GM12878 (cell line): ENCODE results near the gene POLDIP3. TPM values are rescaled to one million over a fixed set of nuclear protein-coding genes. Genes with fewer than 3 reads are reported as not detected.
A peak's percentile ranks its signal among the peaks of the same experiment; 100 is the strongest.

Source experiments
- DPF2 ChIP-seq: fragments of 450-650 bp; IDR thresholded peaks from 2 replicates; pipeline ENCODE4 v1.6.1; 2017; ENCODE audit warnings: mild to moderate bottlenecking
- ESRRA ChIP-seq: IDR thresholded peaks from 2 replicates; pipeline ENCODE4 v1.6.1; 2012; ENCODE audit warnings: mild to moderate bottlenecking, low read length, improper control_type of control experiment
- FOXK2 ChIP-seq: fragments of 450-650 bp; IDR thresholded peaks from 2 replicates; pipeline ENCODE4 v1.6.1; 2017; ENCODE audit warnings: mild to moderate bottlenecking, moderate library complexity
- KLF5 ChIP-seq: fragments of 450-650 bp; IDR thresholded peaks from 2 replicates; pipeline ENCODE4 v1.6.1; 2014; ENCODE audit warnings: mild to moderate bottlenecking; ENCODE audit not compliant: partially characterized antibody
- MEF2A ChIP-seq: IDR thresholded peaks from 2 replicates; pipeline ENCODE4 v1.6.1; 2011; ENCODE audit warnings: low read depth, mild to moderate bottlenecking, low read length, moderate library complexity; ENCODE audit not compliant: insufficient read depth
- NFYB ChIP-seq: IDR thresholded peaks from 2 replicates; pipeline ENCODE4 v1.6.1; 2011; ENCODE audit warnings: low read depth, mild to moderate bottlenecking, low read length, improper control_type of control experiment, moderate library complexity; ENCODE audit not compliant: insufficient read depth
- POLR2AphosphoS2 ChIP-seq: IDR thresholded peaks from 2 replicates; pipeline ENCODE4 v1.6.1; 2011; ENCODE audit warnings: low read depth, mild to moderate bottlenecking, low read length, improper control_type of control experiment, moderate library complexity
- RBBP5 ChIP-seq: fragments of 200-600 bp; sonication (generic); conservative IDR thresholded peaks from 2 replicates; pipeline ENCODE4 v1.6.1; 2016
- RFX5 ChIP-seq: IDR thresholded peaks from 2 replicates; pipeline ENCODE4 v1.6.1; 2011; ENCODE audit warnings: low read depth, low read length, improper control_type of control experiment
- SMAD1 ChIP-seq: fragments of 450-650 bp; IDR thresholded peaks from 2 replicates; pipeline ENCODE4 v1.6.1; 2018; ENCODE audit warnings: mild to moderate bottlenecking, low read depth; ENCODE audit not compliant: partially characterized antibody
- SMAD5 ChIP-seq: IDR thresholded peaks from 2 replicates; pipeline ENCODE4 v1.6.1; 2016; ENCODE audit warnings: antibody characterized with exemption, low read depth
- ZBED1 ChIP-seq: IDR thresholded peaks from 2 replicates; pipeline ENCODE4 v1.6.1; 2016; ENCODE audit warnings: borderline replicate concordance
- polyA plus RNA-seq, 11 experiments: library from polyadenylated mRNA; depleted of rRNA in 4 of 11; unstranded in 6 of 11; stranded (reverse) in 5 of 11; fragments of >200 nt; fragmentation: Nextera tagmentation in 4 of 11; fragmentation: Illumina TruSeq in 1 of 11; extraction: Ambion mirVana in 4 of 11; extraction: Trizol in 1 of 11; gene quantifications; 1 replicate in 1 of 11; 2 replicates in 10 of 11; pipeline versions ENCODE4 v1.2.1 to v1.2.3, GENCODE V29; 2011 to 2016; ENCODE audit warnings: inconsistent platforms in 2 of 11, missing spikeins in 2 of 11, low read depth in 1 of 11
- total RNA-seq, 4 experiments: library from RNA; depleted of rRNA in 3 of 4; stranded (reverse); fragments of >200 nt in 3 of 4; fragmentation: Illumina TruSeq in 1 of 4; extraction: Trizol in 1 of 4; gene quantifications; 2 replicates each; pipeline versions ENCODE4 v1.2.1 to v1.2.3, GENCODE V29; 2013 to 2021
- TF ChIP-seq, protein P1 (sequence below): fragments of 450-650 bp; IDR thresholded peaks from 2 replicates; pipeline ENCODE4 v1.6.1; 2018; ENCODE audit warnings: mild to moderate bottlenecking, low read depth, moderate library complexity; ENCODE audit not compliant: partially characterized antibody
- TF ChIP-seq, protein P2 (sequence below): fragments of 450-650 bp; formaldehyde crosslinking; IDR thresholded peaks from 2 replicates; pipeline ENCODE4 v1.4.0; 2022; ENCODE audit warnings: mild to moderate bottlenecking, moderate library complexity
- TF ChIP-seq, protein P3 (sequence below): fragments of 450-650 bp; IDR thresholded peaks from 2 replicates; pipeline ENCODE4 v1.6.1; 2017; ENCODE audit warnings: low read depth, mild to moderate bottlenecking, moderate library complexity
- TF ChIP-seq, protein P4 (sequence below): IDR thresholded peaks from 2 replicates; pipeline ENCODE4 v1.6.1; 2011; ENCODE audit warnings: low read depth, mild to moderate bottlenecking, low read length, moderate library complexity, borderline replicate concordance; ENCODE audit errors: extremely low read depth
- TF ChIP-seq, protein P5 (sequence below): IDR thresholded peaks from 2 replicates; pipeline ENCODE4 v1.6.1; 2011; ENCODE audit warnings: borderline replicate concordance, low read depth, mild to moderate bottlenecking, moderate library complexity, low read length; ENCODE audit not compliant: insufficient read depth, poor library complexity, severe bottlenecking
- TF ChIP-seq, protein P6 (sequence below): IDR thresholded peaks from 2 replicates; pipeline ENCODE4 v1.6.1; 2011; ENCODE audit warnings: mild to moderate bottlenecking, low read depth, low read length, moderate library complexity; ENCODE audit not compliant: insufficient replicate concordance

POLDIP3 gene
- total and polyA plus RNA-seq, 10 of the 15 experiments (the other 5 are each of a cell fraction or from before 2014, with no cell fraction given), result 14.8 to 60.2 (median 49.5) TPM

DNA sequence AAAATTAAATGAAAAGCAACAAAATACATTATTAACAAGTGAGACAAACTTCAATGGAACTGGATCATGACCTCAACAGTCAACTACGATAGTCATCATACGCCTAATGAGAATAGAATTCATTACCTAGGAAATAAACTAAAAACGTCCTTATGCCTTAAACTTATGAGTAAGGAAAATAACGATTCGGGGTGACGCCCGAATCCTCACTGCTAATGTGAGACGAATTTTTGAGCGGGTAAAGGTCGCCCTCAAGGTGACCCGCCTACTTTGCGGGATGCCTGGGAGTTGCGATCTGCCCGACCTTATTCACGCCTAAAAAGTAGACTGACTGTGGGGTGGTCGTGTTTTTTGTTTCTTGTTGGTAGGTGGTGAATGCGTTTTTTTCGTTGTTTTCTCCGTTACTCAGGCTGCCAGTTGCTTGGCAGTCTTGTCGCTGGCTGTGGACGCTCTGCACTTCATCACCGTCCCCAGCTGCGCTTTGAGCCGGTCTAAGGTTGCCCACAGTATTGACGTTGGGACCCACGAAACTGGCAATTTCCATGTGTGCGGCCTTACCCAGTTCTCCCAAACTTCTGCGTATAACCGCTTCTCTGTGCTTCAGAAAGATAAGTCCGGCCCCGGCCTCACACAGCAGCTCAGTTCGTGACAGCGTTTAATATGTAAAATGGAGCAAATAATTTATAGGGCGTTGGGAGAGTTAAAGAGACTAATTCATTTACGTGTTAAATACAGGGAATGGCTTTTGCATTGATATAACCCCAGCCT is 593 bp upstream of the POLDIP3 start (continued):
- TF ChIP-seq, protein P1, sequence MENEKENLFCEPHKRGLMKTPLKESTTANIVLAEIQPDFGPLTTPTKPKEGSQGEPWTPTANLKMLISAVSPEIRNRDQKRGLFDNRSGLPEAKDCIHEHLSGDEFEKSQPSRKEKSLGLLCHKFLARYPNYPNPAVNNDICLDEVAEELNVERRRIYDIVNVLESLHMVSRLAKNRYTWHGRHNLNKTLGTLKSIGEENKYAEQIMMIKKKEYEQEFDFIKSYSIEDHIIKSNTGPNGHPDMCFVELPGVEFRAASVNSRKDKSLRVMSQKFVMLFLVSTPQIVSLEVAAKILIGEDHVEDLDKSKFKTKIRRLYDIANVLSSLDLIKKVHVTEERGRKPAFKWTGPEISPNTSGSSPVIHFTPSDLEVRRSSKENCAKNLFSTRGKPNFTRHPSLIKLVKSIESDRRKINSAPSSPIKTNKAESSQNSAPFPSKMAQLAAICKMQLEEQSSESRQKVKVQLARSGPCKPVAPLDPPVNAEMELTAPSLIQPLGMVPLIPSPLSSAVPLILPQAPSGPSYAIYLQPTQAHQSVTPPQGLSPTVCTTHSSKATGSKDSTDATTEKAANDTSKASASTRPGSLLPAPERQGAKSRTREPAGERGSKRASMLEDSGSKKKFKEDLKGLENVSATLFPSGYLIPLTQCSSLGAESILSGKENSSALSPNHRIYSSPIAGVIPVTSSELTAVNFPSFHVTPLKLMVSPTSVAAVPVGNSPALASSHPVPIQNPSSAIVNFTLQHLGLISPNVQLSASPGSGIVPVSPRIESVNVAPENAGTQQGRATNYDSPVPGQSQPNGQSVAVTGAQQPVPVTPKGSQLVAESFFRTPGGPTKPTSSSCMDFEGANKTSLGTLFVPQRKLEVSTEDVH, result peak; percentile 30
- TF ChIP-seq MEF2A (peak; percentile 83), SMAD5 (peak; percentile 100), KLF5 (peak; percentile 96), ESRRA (peak; percentile 97), SMAD1 (peak; percentile 100), POLR2AphosphoS2 (peak; percentile 100), DPF2 (peak; percentile 90), FOXK2 (peak; percentile 72), RFX5 (no peak), RBBP5 (no peak), ZBED1 (peak; percentile 100), NFYB (no peak)
- TF ChIP-seq, protein P2, sequence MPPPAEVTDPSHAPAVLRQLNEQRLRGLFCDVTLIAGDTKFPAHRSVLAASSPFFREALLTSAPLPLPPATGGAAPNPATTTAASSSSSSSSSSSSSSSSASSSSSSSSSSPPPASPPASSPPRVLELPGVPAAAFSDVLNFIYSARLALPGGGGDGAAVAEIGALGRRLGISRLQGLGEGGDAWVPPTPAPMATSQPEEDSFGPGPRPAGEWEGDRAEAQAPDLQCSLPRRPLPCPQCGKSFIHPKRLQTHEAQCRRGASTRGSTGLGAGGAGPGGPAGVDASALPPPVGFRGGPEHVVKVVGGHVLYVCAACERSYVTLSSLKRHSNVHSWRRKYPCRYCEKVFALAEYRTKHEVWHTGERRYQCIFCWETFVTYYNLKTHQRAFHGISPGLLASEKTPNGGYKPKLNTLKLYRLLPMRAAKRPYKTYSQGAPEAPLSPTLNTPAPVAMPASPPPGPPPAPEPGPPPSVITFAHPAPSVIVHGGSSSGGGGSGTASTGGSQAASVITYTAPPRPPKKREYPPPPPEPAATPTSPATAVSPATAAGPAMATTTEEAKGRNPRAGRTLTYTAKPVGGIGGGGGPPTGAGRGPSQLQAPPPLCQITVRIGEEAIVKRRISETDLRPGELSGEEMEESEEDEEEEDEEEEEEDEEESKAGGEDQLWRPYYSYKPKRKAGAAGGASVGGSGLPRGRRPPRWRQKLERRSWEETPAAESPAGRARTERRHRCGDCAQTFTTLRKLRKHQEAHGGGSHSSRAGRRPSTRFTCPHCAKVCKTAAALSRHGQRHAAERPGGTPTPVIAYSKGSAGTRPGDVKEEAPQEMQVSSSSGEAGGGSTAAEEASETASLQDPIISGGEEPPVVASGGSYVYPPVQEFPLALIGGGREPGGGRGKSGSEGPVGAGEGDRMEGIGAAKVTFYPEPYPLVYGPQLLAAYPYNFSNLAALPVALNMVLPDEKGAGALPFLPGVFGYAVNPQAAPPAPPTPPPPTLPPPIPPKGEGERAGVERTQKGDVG (CRISPR knock-in tag), result peak; percentile 98
- TF ChIP-seq, protein P3, sequence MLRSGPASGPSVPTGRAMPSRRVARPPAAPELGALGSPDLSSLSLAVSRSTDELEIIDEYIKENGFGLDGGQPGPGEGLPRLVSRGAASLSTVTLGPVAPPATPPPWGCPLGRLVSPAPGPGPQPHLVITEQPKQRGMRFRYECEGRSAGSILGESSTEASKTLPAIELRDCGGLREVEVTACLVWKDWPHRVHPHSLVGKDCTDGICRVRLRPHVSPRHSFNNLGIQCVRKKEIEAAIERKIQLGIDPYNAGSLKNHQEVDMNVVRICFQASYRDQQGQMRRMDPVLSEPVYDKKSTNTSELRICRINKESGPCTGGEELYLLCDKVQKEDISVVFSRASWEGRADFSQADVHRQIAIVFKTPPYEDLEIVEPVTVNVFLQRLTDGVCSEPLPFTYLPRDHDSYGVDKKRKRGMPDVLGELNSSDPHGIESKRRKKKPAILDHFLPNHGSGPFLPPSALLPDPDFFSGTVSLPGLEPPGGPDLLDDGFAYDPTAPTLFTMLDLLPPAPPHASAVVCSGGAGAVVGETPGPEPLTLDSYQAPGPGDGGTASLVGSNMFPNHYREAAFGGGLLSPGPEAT, result peak; percentile 43
- TF ChIP-seq, protein P4, sequence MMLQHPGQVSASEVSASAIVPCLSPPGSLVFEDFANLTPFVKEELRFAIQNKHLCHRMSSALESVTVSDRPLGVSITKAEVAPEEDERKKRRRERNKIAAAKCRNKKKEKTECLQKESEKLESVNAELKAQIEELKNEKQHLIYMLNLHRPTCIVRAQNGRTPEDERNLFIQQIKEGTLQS, result no peak
- TF ChIP-seq, protein P5, sequence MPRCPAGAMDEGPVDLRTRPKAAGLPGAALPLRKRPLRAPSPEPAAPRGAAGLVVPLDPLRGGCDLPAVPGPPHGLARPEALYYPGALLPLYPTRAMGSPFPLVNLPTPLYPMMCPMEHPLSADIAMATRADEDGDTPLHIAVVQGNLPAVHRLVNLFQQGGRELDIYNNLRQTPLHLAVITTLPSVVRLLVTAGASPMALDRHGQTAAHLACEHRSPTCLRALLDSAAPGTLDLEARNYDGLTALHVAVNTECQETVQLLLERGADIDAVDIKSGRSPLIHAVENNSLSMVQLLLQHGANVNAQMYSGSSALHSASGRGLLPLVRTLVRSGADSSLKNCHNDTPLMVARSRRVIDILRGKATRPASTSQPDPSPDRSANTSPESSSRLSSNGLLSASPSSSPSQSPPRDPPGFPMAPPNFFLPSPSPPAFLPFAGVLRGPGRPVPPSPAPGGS, result peak; percentile 100
- TF ChIP-seq, protein P6, sequence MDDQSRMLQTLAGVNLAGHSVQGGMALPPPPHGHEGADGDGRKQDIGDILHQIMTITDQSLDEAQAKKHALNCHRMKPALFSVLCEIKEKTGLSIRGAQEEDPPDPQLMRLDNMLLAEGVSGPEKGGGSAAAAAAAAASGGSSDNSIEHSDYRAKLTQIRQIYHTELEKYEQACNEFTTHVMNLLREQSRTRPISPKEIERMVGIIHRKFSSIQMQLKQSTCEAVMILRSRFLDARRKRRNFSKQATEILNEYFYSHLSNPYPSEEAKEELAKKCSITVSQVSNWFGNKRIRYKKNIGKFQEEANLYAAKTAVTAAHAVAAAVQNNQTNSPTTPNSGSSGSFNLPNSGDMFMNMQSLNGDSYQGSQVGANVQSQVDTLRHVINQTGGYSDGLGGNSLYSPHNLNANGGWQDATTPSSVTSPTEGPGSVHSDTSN, result peak; percentile 88
